BE2C (cell line): Measurements from ENCODE around the gene FAM9C.

Source experiments
- DNase-seq: peaks from one replicate; pipeline ENCODE4 v3.0.0-alpha.2; 2020
- H3K27me3 ChIP-seq: fragments of 250-450 bp; sonication (Bioruptor Pico); 2 replicates; pipeline ENCODE4 v1.5.1; 2020; ENCODE audit warnings: mild to moderate bottlenecking
- H3K36me3 ChIP-seq: fragments of 250-450 bp; sonication (Bioruptor Pico); 2 replicates; pipeline ENCODE4 v1.5.1; 2020; ENCODE audit warnings: mild to moderate bottlenecking
- H3K4me1 ChIP-seq: fragments of 250-450 bp; sonication (Bioruptor Pico); 2 replicates; pipeline ENCODE4 v1.5.1; 2020
- H3K4me3 ChIP-seq: 2 replicates; pipeline ENCODE4 v1.5.1; 2011; ENCODE audit warnings: low read depth, low read length
- H3K9me3 ChIP-seq: fragments of 250-450 bp; sonication (Bioruptor Pico); 2 replicates; pipeline ENCODE4 v1.5.1; 2020
- TF ChIP-seq, protein P1 (sequence below): IDR thresholded peaks from 2 replicates; pipeline ENCODE4 v1.5.1; 2012; ENCODE audit warnings: mild to moderate bottlenecking, low read depth, low read length

FAM9C gene

DNA sequence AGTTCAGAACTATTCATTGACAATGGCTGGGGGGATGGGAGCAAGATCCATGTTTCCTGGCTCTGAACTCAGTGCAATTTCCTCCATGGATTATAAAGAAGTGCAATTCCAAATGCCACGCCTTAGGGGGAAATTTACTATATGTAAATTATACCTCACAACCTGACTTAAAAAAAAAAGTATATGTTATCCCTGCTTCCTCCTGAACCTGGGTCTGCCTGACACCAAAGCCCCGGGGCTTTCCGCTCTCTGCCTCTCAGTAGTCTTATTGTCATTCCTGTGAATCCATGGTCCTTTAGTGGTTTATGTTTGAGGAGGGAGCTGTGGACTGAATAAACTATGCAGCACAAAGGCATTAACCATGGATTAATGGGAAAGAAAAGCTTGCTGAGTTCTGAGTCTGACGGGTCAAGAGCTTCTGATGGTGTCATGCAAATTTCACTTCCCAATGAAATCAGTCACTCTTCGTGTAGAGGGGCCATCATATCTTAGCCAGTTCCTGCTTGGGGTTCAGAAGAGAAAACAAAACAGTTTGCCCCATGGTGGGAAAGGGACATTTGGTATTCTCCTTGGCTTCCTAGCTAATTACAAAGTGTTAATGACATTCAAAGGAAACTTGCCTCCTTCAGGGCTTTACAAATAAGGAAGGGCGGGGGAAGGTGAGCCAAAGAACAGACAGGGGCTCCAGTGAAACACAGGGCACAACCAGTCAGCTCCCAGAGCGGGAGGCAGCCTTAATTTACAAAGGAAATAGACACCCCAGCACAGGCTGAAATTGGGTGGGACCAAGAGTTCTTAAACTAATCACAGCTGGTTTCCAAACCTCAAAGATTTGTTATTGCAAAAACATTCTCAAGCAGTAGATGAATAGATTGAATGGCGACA lies 14.3 kb downstream of the FAM9C start:
- DNase-seq = no peak
- Histone ChIP-seq H3K9me3 (no peaks in the 10 kb centered on the region), H3K4me3 (no peak overlapping the region), H3K36me3 (no peaks in the 10 kb centered on the region), H3K27me3 (no peaks in the 10 kb centered on the region), H3K4me1 (no peaks in the 10 kb centered on the region)
- TF ChIP-seq, protein P1, sequence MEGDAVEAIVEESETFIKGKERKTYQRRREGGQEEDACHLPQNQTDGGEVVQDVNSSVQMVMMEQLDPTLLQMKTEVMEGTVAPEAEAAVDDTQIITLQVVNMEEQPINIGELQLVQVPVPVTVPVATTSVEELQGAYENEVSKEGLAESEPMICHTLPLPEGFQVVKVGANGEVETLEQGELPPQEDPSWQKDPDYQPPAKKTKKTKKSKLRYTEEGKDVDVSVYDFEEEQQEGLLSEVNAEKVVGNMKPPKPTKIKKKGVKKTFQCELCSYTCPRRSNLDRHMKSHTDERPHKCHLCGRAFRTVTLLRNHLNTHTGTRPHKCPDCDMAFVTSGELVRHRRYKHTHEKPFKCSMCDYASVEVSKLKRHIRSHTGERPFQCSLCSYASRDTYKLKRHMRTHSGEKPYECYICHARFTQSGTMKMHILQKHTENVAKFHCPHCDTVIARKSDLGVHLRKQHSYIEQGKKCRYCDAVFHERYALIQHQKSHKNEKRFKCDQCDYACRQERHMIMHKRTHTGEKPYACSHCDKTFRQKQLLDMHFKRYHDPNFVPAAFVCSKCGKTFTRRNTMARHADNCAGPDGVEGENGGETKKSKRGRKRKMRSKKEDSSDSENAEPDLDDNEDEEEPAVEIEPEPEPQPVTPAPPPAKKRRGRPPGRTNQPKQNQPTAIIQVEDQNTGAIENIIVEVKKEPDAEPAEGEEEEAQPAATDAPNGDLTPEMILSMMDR = no peak

DNA sequence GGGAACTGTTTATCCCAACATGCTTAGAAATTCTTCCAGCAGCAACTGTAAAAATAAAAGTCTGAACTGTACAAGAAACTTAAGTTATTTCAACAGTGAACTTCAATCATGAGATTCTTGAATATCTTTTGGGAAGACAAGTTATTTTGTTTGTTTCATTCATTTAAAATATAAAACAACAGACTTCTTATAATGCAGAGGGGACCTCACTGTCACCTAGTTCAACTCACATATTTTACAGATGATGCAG lies 14.9 kb downstream of the FAM9C start:
- TF ChIP-seq, protein P1 = no peak
- Histone ChIP-seq H3K27me3 (no peaks in the 10 kb centered on the region), H3K36me3 (no peaks in the 10 kb centered on the region), H3K4me1 (no peaks in the 10 kb centered on the region), H3K4me3 (no peak overlapping the region), H3K9me3 (no peaks in the 10 kb centered on the region)
- no peak for DNase-seq

DNA sequence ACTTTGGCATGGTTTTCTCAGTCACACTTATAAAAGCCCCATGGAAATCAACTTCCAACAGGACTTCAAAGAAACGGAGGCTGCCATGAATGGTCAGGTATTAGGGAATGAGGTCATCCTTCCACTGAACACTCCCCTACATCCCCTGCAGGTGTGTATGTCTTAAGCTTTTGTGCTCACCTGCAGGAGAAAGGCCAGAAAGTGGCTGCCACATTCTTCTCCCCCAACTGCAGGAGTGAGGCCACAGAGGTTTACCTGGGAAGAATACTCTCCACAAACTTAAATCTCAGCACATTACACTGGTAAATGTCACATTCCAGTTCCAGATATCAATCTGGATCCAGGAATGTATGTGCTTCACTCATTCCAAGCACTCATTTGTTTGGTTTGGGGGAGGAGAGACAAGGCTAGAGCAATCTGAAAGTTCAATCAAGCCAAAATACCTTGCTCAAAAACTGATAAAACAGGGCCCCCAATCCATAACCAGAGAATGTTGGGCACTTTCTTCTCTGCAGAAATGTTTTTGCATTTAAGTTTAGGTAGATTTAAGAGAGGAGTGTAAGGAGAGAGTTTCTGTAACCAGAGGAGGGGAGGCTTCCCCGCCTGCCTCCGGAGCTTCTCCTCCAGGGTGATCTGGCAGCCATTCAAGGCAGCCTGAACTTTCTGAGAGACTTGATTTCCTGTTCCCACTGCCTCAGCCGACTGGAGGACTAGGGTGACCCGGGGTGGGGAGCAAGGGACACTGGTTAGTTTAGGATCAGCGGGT lies 15.4 kb downstream of the FAM9C start:
- TF ChIP-seq, protein P1 = no peak
- no peak for DNase-seq
- Histone ChIP-seq H3K27me3 (no peaks in the 10 kb centered on the region), H3K9me3 (no peaks in the 10 kb centered on the region), H3K36me3 (no peaks in the 10 kb centered on the region), H3K4me3 (no peak overlapping the region), H3K4me1 (no peaks in the 10 kb centered on the region)

DNA sequence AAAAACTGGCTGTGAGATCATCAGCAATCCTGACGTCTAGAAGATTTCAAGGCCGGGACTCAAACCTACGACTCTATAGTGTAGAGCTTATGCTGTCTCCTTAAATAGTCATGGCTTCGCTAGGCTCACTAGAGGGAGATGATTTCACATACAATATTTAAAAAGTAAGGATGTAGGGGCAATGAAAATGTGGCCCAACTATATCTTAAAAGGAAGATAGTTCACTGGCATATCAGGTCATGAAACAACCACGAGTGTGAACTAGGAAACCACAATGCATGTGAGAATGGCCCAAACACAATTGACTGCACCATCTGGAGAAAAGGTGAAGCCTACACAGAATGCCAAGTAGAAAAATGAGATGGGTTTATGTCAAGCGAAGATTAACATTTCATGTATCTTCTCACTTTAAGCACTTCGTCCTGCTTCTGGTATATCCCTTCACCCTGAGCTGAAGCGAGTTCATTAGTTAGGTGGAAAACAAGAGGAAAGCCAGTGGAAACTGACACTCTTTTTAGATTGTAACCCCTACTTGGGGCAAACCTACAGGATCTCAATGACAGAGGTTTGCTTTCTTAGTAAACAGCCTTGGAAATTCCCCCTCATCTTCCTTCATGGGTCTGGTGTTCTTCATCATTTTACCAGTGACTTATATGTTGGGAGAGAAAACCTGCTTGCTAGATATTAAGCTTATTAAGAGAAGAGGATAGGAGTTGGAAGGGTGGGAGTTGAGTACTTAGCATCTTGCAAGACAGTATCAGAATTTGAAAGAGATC lies 17.4 kb downstream of the FAM9C start:
- TF ChIP-seq, protein P1 = no peak
- no peaks in the 10 kb centered on the region for H3K27me3 ChIP-seq
- no peak for DNase-seq
- no peaks in the 10 kb centered on the region for H3K9me3 ChIP-seq
- no peaks in the 10 kb centered on the region for H3K36me3 ChIP-seq
- H3K4me3 ChIP-seq = no peak overlapping the region
- no peaks in the 10 kb centered on the region for H3K4me1 ChIP-seq

DNA sequence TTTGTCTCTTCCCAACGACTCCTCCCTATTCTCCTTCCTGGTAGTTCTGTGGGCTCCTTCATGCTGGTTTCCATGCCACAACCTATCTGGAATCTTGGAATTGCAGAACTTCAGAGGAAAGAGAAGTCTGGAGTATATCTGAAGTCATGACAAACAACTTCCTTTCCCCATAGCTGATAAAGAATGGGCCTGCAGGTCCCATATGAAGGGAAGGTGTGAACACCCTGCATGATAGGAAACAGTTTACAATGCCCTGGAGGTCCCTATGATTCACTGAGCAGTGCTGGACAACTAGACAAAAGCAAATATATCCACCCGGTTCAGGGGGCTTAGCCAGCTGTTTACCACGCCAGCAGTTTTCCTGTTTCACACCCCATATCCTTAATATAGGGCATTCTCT lies 19.4 kb downstream of the FAM9C start:
- DNase-seq = no peak
- no peaks in the 10 kb centered on the region for H3K36me3 ChIP-seq
- H3K27me3 ChIP-seq = no peaks in the 10 kb centered on the region
- no peaks in the 10 kb centered on the region for H3K9me3 ChIP-seq
- H3K4me1 ChIP-seq = no peaks in the 10 kb centered on the region
- H3K4me3 ChIP-seq = no peak overlapping the region
- TF ChIP-seq, protein P1 = no peak
